GM18507 (cell line): ENCODE results near the gene NAPEPLD.
"Not testable (repeated sequence)": the region's sequence is repeated elsewhere in the genome, so short reads cannot be mapped to it uniquely, and the experiment has no call there.

Source experiments
- DNase-seq: peaks from one replicate; pipeline ENCODE4 v3.0.0; 2011; ENCODE audit warnings: low read depth; ENCODE audit not compliant: insufficient read length; ENCODE audit errors: extremely low spot score
- FAIRE-seq: peaks from 2 replicates; lab custom pipeline; 2011; peaks lifted over from hg19 to GRCh38; lab: Jason Lieb, UNC

NAPEPLD gene

GRCh38 chr7:103075337-103075918, 73.5 kb downstream of the NAPEPLD start:
- FAIRE-seq (peak; percentile 55), DNase-seq (peak; percentile 35)

- FAIRE-seq (peak; percentile 90), DNase-seq (peak; percentile 85)
Observed at GRCh38 chr7:103074519-103075336, 74.2 kb downstream of the NAPEPLD start, which contains the start of the genes ARMC10 and FBXL13. TSS of gene ARMC10 (plus strand) at chr7:103075140. CDS start at chr7:103075273, 133 bp downstream. TSS of gene FBXL13 (minus strand) at chr7:103074796.

DNA sequence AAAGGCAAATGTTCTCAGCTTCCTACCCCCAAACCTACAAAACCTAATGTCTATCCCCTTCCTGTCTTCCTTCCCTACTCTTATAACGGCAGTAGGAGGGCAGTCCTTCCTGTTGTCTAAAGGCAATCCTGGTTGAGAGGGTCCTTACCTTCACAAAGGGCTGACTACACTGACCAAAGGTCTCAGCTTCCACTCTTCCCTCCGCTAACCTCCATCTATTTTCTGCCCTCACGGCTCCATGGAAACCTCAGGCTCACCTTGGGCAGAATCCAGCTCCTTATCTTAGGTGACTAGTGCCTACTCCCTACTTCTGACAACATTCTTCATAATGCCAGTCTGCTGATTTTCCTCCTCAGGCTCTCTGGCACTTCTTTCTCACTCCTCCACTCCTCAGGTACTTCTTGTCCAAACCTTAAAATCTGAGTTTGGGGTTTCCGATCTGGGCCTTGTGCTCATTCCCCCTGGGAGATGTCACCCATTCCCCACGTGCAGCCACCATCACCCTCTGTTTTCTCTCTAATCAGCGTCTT, 74.8 kb downstream of the NAPEPLD start:
- FAIRE-seq: no peak
- no peak for DNase-seq

DNA sequence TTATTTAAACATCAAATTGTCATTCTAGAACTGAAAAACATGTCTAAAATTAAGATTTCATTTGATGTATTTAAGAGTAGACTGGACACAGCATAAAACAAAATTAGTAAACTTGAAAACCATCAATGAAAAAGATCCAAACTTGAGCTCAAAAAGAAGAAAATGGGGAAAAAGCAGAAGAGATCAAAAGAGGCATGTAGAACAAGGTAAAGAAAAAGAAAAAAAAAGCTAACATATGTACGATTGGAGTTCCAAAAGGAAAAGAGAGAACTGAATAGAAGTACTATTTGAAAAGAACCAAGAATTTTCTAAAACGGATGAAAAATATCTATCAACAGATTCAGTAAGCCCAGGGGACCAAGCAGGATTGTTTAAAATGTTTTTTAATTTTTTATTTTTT, 77.9 kb downstream of the NAPEPLD start:
- DNase-seq (no peak), FAIRE-seq (no peak)

DNA sequence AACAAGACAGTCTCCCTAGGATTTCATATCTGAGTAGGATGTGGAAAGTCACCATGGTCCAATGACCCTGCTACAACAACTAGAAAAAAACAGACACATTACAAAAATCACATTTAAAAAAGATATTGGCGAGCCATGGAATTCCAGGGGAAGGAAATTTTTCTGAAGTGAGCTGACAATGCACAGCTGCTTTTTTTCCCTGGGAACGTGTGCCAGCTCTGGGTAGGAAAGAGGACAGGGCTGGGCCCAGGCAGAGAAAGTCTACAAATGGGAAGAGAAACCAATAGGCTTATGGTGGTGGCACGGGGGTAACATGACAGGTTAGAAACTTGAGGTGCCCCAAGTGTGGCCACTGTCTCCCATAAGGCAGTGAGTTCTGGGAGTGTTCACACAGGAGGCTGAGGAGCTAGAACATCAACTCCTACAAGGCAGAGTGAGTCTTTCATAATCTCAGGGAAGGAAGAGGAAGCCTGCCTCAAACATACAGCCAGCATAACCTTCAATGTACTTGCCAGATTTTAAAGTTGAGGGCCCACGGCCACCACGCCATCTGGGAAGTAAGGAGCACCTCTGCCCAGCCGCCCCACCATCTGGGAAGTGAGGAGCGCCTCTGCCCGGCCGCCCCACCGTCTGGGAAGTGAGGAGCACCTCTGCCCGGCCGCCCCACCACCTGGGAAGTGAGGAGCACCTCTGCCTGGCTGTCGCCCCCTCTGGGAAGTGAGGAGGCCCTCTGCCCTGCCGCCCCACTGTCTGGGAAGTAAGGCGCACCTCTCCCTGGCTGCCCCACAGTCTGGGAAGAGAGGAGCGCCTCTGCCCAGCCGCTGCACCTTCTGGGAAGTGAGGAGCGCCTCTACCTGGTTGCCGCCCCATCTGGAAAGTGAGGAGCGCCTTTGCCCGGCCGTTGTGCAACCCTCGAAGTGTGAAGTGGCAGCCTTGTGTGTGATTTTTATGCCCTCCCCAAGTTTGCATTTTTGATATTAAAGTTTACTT, 80.2 kb downstream of the NAPEPLD start:
- DNase-seq (no peak), FAIRE-seq (no peak)

DNA sequence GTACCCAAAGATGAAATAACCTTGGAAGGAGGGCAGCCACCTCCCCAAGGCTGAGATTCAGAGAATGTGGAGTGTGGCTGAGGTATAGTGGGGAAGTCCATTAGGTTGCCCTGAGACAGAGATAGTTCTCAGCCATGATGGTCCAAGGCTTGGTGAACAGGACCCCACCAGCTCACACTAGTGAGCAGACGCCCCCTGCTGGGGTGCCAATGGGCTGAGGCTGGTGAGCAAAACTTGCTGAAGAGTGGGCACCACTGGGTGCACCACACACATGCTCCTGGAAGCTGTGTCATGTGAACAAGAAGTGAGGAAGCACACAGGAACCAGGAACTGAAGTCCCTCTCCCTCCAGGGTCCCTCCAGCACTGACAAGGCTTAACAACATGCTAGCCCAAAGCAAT, 83.2 kb downstream of the NAPEPLD start:
- DNase-seq: no peak
- no peak for FAIRE-seq

DNA sequence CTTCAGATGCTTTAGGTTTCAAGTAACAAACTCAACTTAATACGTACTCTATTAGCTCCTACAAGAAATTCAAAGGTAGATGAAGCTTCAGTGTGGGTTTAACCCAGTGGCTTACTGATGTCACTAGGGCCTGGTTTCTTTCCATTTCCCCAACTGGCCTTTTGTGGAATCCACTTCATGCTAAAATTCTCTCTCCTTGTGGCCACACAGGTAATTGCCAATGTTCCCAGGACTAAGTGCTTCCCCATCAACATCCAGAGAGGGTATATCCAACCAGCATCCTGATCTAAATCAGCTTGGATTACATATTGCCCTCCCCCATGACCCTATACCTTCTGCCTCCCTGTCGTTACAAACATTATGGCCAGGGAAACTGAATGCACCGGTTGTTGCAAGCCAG, 85.0 kb downstream of the NAPEPLD start:
- DNase-seq: no peak
- no peak for FAIRE-seq

- no peak for DNase-seq
- no peak for FAIRE-seq
Observed at GRCh38 chr7:103059471-103059870, 89.4 kb downstream of the NAPEPLD start.

GRCh38 chr7:103058122-103058521, 90.8 kb downstream of the NAPEPLD start:
- FAIRE-seq (no peak), DNase-seq (no peak)

- not testable (repeated sequence) for FAIRE-seq, DNase-seq
Observed at GRCh38 chr7:103056006-103056405, 92.9 kb downstream of the NAPEPLD start.

GRCh38 chr7:103051519-103051918, 97.4 kb downstream of the NAPEPLD start:
- no peak for DNase-seq
- FAIRE-seq: no peak
